AG04450 (cell line): Measurements from ENCODE around the gene BICRA. TPM values are rescaled to one million over a fixed set of nuclear protein-coding genes. Genes with fewer than 3 reads are reported as not detected.
"Not testable (repeated sequence)": the region's sequence is repeated elsewhere in the genome, so short reads cannot be mapped to it uniquely, and the experiment has no call there.

ENCODE experiments used
- CTCF ChIA-PET: fragments of 300-600, 350-600 bp; formaldehyde crosslinking; extraction: SDS; loops from one replicate; lab custom pipeline; 2022; ENCODE audit warnings: antibody characterized with exemption, inconsistent platforms; lab: Charles Lee
- POLR2A ChIA-PET: fragments of 350-600 bp; formaldehyde crosslinking; extraction: SDS; loops from one replicate; lab custom pipeline; 2021; ENCODE audit warnings: antibody characterized with exemption, inconsistent platforms; lab: Yijun Ruan, JAX
- DNase-seq: peaks from one replicate; pipeline ENCODE4 v3.0.0-alpha.2; 2011; ENCODE audit warnings: low read depth, low spot score
- H3K27ac ChIP-seq: one replicate; pipeline ENCODE4 v1.5.1; 2012; ENCODE audit warnings: low read depth, low read length, control low read depth
- H3K27me3 ChIP-seq: one replicate; pipeline ENCODE4 v1.6.0; 2012; ENCODE audit warnings: low read length; ENCODE audit not compliant: control insufficient read depth, insufficient read depth
- H3K4me3 ChIP-seq: 2 replicates; pipeline ENCODE4 v1.5.1; 2011; ENCODE audit warnings: mild to moderate bottlenecking, low read depth, low read length, control low read depth
- H3K9me3 ChIP-seq: 2 replicates; pipeline ENCODE4 v1.5.1; 2012; ENCODE audit warnings: low read length; ENCODE audit not compliant: control insufficient read depth, insufficient read depth
- CTCF ChIP-seq: IDR thresholded peaks from 2 replicates; pipeline ENCODE4 v1.5.1; 2011; ENCODE audit warnings: low read depth, low read length, control low read depth, inconsistent platforms
- polyA plus RNA-seq: library from polyadenylated mRNA; depleted of rRNA; stranded (reverse); fragments of >200 nt; gene quantifications from 2 replicates; pipeline ENCODE4 v1.2.3, GENCODE V29; 2011

Gene BICRA
- polyA plus RNA-seq, 1 experiment: 0.72 TPM

- H3K27ac ChIP-seq: no peak overlapping the region
- POLR2A ChIA-PET: interaction anchor here (1.2 to 6.1 kb wide), 3 partner anchors 14 to 48 kb away, joined by 3 to 87 read pairs (median 6); partner anchors contain the start of gene NOP53
These were observed 102.8 kb downstream of the BICRA start for GRCh38 chr19:47711652-47712242.

GRCh38 chr19:47713046-47714021 is 104.4 kb downstream of the BICRA start, which contains the start of gene EHD2:
Gene EHD2, plus strand, starts transcription at chr19:47713422. Its CDS starts 3,191 bp downstream, at chr19:47716613.
- ChIA-PET POLR2A (interaction anchor here (0.6 to 6.1 kb wide), 17 partner anchors 8 to 356 kb away, joined by 3 to 87 read pairs (median 4); partner anchors contain the start of gene NOP53), CTCF (interaction anchor here (0.5 to 12.6 kb wide), 28 partner anchors 9 to 285 kb away, joined by 3 to 212 read pairs (median 4); partner anchors contain the start of gene NOP53)
- peak; percentile 48 for DNase-seq
- TF ChIP-seq CTCF: peak; percentile 92
- Histone ChIP-seq H3K27ac (peak within 1 kb of the TSS; percentile 52), H3K4me3 (peak within 1 kb of the TSS; percentile 93), H3K9me3 (peaks cover 6% of the 10 kb centered on the region; the same call in 1 of the 2 replicates), H3K27me3 (no peaks in the 10 kb centered on the region)

More at GRCh38 chr19:47711652-47712242, 102.8 kb downstream of the BICRA start:
- no peak for DNase-seq
- peaks cover 6% of the 10 kb centered on the region; the same call in 1 of the 2 replicates for H3K9me3 ChIP-seq
- no peak for TF ChIP-seq CTCF
- no peaks in the 10 kb centered on the region for H3K27me3 ChIP-seq
- no peak overlapping the region for H3K4me3 ChIP-seq
- CTCF ChIA-PET: interaction anchor here (0.6 to 12.6 kb wide), 13 partner anchors 12 to 363 kb away, joined by 3 to 212 read pairs (median 7); partner anchors contain the start of genes DHX34 and NOP53

- ChIA-PET CTCF (interaction anchor here (0.6 to 12.6 kb wide), 6 partner anchors 10 to 1231 kb away, joined by 3 to 212 read pairs (median 4); no protein-coding TSS in a partner anchor), POLR2A (interaction anchor here (0.7 to 6.1 kb wide), 4 partner anchors 12 to 74 kb away, joined by 3 to 87 read pairs (median 6); partner anchors contain the start of gene NOP53)
- no peaks in the 10 kb centered on the region for H3K27me3 ChIP-seq
- H3K9me3 ChIP-seq: peaks cover 6% of the 10 kb centered on the region; the same call in 1 of the 2 replicates
- DNase-seq: no peak
- peak overlapping the region; percentile 93 for H3K4me3 ChIP-seq
- no peak for TF ChIP-seq CTCF
- no peak overlapping the region for H3K27ac ChIP-seq
These were observed 105.4 kb downstream of the BICRA start for GRCh38 chr19:47714339-47714738.

- not testable (repeated sequence) for H3K27me3 ChIP-seq, H3K9me3 ChIP-seq, H3K27ac ChIP-seq, DNase-seq
- peak overlapping the region; percentile 93 for H3K4me3 ChIP-seq
- ChIA-PET CTCF (interaction anchor here (0.6 to 2.0 kb wide), 3 partner anchors 15 to 75 kb away, joined by 3 to 5 read pairs (median 3); no protein-coding TSS in a partner anchor), POLR2A (interaction anchor here (1.6 to 6.1 kb wide), 2 partner anchors 9 to 30 kb away, joined by 4 to 87 read pairs; partner anchors contain the start of gene NOP53)
These were observed 105.9 kb downstream of the BICRA start for GRCh38 chr19:47714855-47715254.
